GM12891 (cell line): ENCODE measurements around the gene WDTC1.
"Not testable (repeated sequence)": the region's sequence is repeated elsewhere in the genome, so short reads cannot be mapped to it uniquely, and the experiment has no call there.

Experiments used
- PAX5 ChIP-seq: IDR thresholded peaks from 2 replicates; pipeline ENCODE4 v1.6.1; 2011; ENCODE audit warnings: low read length, moderate library complexity, mild to moderate bottlenecking; ENCODE audit not compliant: insufficient read depth, severe bottlenecking
- POLR2A ChIP-seq: IDR thresholded peaks from 2 replicates; pipeline ENCODE4 v1.6.1; 2011; ENCODE audit warnings: low read depth, low read length, control low read depth
- POLR2AphosphoS5 ChIP-seq: IDR thresholded peaks from 2 replicates; pipeline ENCODE4 v1.6.1; 2011; ENCODE audit warnings: low read depth, low read length, control low read depth
- SPI1 ChIP-seq: IDR thresholded peaks from 2 replicates; pipeline ENCODE4 v1.6.1; 2011; ENCODE audit warnings: low read depth, low read length, control low read depth

GRCh38 chr1:27285821-27286220, 51.4 kb downstream of the WDTC1 start:
- TF ChIP-seq POLR2A, POLR2AphosphoS5, PAX5, SPI1: not testable (repeated sequence)
